Mononuclear cell (primary cell): Measurements from ENCODE around the gene RPS19BP1. TPM values are rescaled to one million over a fixed set of nuclear protein-coding genes. Genes with fewer than 3 reads are reported as not detected.

Experiments
- H3K27me3 ChIP-seq: 2 replicates; pipeline ENCODE4 v1.6.0; 2011; ENCODE audit warnings: low read length, control low read depth; ENCODE audit not compliant: insufficient read depth
- H3K4me1 ChIP-seq: 2 replicates; pipeline ENCODE4 v1.5.1; 2011; ENCODE audit warnings: mild to moderate bottlenecking, low read length, control low read depth; ENCODE audit not compliant: insufficient read depth
- H3K4me3 ChIP-seq: 2 replicates; pipeline ENCODE4 v1.5.1; 2011; ENCODE audit warnings: mild to moderate bottlenecking, low read length, moderate library complexity
- H3K9me3 ChIP-seq: 2 replicates; pipeline ENCODE4 v1.5.1; 2011; ENCODE audit warnings: low read depth, mild to moderate bottlenecking, control low read depth, low read length
- total RNA-seq: library from RNA; depleted of rRNA; stranded (reverse); fragments of >200 nt; gene quantifications from one replicate; pipeline ENCODE4 v1.2.3, GENCODE V29; 2012

The RPS19BP1 gene
- total RNA-seq = 49.2 TPM

- H3K4me1 ChIP-seq = peaks cover 57% of the 10 kb centered on the region
- H3K9me3 ChIP-seq = no peaks in the 10 kb centered on the region
- no peaks in the 10 kb centered on the region for H3K27me3 ChIP-seq
- peak within 1 kb of the TSS; percentile 87 for H3K4me3 ChIP-seq
Observed at GRCh38 chr22:39532215-39533073, at the start of gene RPS19BP1. TSS of gene RPS19BP1 (minus strand) at chr22:39532748. CDS start at chr22:39532738, 10 bp downstream.

- Histone ChIP-seq H3K27me3 (no peaks in the 10 kb centered on the region), H3K4me3 (no peak overlapping the region), H3K9me3 (no peaks in the 10 kb centered on the region), H3K4me1 (no peaks in the 10 kb centered on the region)
Observed at GRCh38 chr22:39581303-39581702, 48.8 kb upstream of the RPS19BP1 start.

- H3K9me3 ChIP-seq = no peaks in the 10 kb centered on the region
- no peaks in the 10 kb centered on the region for H3K4me1 ChIP-seq
- H3K4me3 ChIP-seq = no peak overlapping the region
- H3K27me3 ChIP-seq = no peaks in the 10 kb centered on the region
Observed at GRCh38 chr22:39580795-39581194, 48.2 kb upstream of the RPS19BP1 start.

- Histone ChIP-seq H3K27me3 (no peaks in the 10 kb centered on the region), H3K4me1 (no peaks in the 10 kb centered on the region), H3K4me3 (no peak overlapping the region), H3K9me3 (no peaks in the 10 kb centered on the region)
Observed at GRCh38 chr22:39580006-39580441, 47.5 kb upstream of the RPS19BP1 start.

GRCh38 chr22:39577900-39578299, 45.4 kb upstream of the RPS19BP1 start:
- Histone ChIP-seq H3K9me3 (no peaks in the 10 kb centered on the region), H3K4me3 (no peak overlapping the region), H3K27me3 (no peaks in the 10 kb centered on the region), H3K4me1 (no peaks in the 10 kb centered on the region)

- Histone ChIP-seq H3K4me3 (no peak overlapping the region), H3K27me3 (no peaks in the 10 kb centered on the region), H3K9me3 (no peaks in the 10 kb centered on the region), H3K4me1 (no peaks in the 10 kb centered on the region)
Observed at GRCh38 chr22:39577366-39577765, 44.8 kb upstream of the RPS19BP1 start.

GRCh38 chr22:39576027-39576426, 43.5 kb upstream of the RPS19BP1 start:
- Histone ChIP-seq H3K27me3 (no peaks in the 10 kb centered on the region), H3K9me3 (no peaks in the 10 kb centered on the region), H3K4me1 (no peaks in the 10 kb centered on the region), H3K4me3 (no peak overlapping the region)

- Histone ChIP-seq H3K27me3 (no peaks in the 10 kb centered on the region), H3K4me1 (no peaks in the 10 kb centered on the region), H3K9me3 (no peaks in the 10 kb centered on the region), H3K4me3 (no peak overlapping the region)
Observed at GRCh38 chr22:39575552-39575825, 42.9 kb upstream of the RPS19BP1 start.

GRCh38 chr22:39574779-39575551, 42.4 kb upstream of the RPS19BP1 start:
- H3K27me3 ChIP-seq = no peaks in the 10 kb centered on the region
- no peaks in the 10 kb centered on the region for H3K4me1 ChIP-seq
- H3K9me3 ChIP-seq = no peaks in the 10 kb centered on the region
- H3K4me3 ChIP-seq = no peak overlapping the region

- H3K27me3 ChIP-seq = no peaks in the 10 kb centered on the region
- no peaks in the 10 kb centered on the region for H3K9me3 ChIP-seq
- no peak overlapping the region for H3K4me3 ChIP-seq
- H3K4me1 ChIP-seq = peaks cover 13% of the 10 kb centered on the region
Observed at GRCh38 chr22:39571538-39571937, 39.0 kb upstream of the RPS19BP1 start.

GRCh38 chr22:39570665-39571064, 38.1 kb upstream of the RPS19BP1 start, which contains the start of gene CACNA1I:
TSS of gene CACNA1I (plus strand) at chr22:39570753. CDS start at chr22:39570753, 0 bp downstream.
- H3K4me3 ChIP-seq = no peak within 1 kb of the TSS
- peaks cover 13% of the 10 kb centered on the region for H3K4me1 ChIP-seq
- H3K9me3 ChIP-seq = no peaks in the 10 kb centered on the region
- no peaks in the 10 kb centered on the region for H3K27me3 ChIP-seq

- Histone ChIP-seq H3K4me1 (peaks cover 13% of the 10 kb centered on the region), H3K27me3 (no peaks in the 10 kb centered on the region), H3K4me3 (no peak overlapping the region), H3K9me3 (no peaks in the 10 kb centered on the region)
Observed at GRCh38 chr22:39570226-39570625, 37.7 kb upstream of the RPS19BP1 start.

- no peaks in the 10 kb centered on the region for H3K9me3 ChIP-seq
- H3K27me3 ChIP-seq = no peaks in the 10 kb centered on the region
- H3K4me3 ChIP-seq = no peak overlapping the region
- peaks cover 13% of the 10 kb centered on the region for H3K4me1 ChIP-seq
Observed at GRCh38 chr22:39569066-39569465, 36.5 kb upstream of the RPS19BP1 start.

GRCh38 chr22:39568278-39568981, 35.9 kb upstream of the RPS19BP1 start:
- H3K9me3 ChIP-seq = no peaks in the 10 kb centered on the region
- peaks cover 13% of the 10 kb centered on the region for H3K4me1 ChIP-seq
- no peak overlapping the region for H3K4me3 ChIP-seq
- no peaks in the 10 kb centered on the region for H3K27me3 ChIP-seq
